ENCODE data around the gene CAPN14.

Gene CAPN14

GRCh38 chr2:31176742-31177141 lies 40.6 kb downstream of the CAPN14 start:
- peaks cover 5% of the 10 kb centered on the region for H3K9me3 Mint-ChIP-seq
- peaks cover 27% of the 10 kb centered on the region for H3K27me3 Mint-ChIP-seq (ENCODE audit: low read depth)

GRCh38 chr2:31171142-31171541 lies 46.2 kb downstream of the CAPN14 start:
- H3K36me3 Mint-ChIP-seq (ENCODE audit: low read depth), result no peaks in the 10 kb centered on the region
- no peaks in the 10 kb centered on the region for H3K4me1 Mint-ChIP-seq
- H3K4me3 Mint-ChIP-seq, result no peak overlapping the region
- no peak overlapping the region for H3K27ac Mint-ChIP-seq
- H3K27me3 Mint-ChIP-seq (ENCODE audit: low read depth), result peaks cover 43% of the 10 kb centered on the region
- no peaks in the 10 kb centered on the region for H3K9me3 Mint-ChIP-seq
- TF ChIP-seq CTCF (IDR thresholded peaks at IDR 0.05; ENCODE audit: unreplicated experiment in 3 of 3), result no peak

More at GRCh38 chr2:31176742-31177141, 40.6 kb downstream of the CAPN14 start:
- no peaks in the 10 kb centered on the region for H3K36me3 Mint-ChIP-seq (ENCODE audit: low read depth)
- no peaks in the 10 kb centered on the region for H3K4me1 Mint-ChIP-seq
- no peak for TF ChIP-seq CTCF (IDR thresholded peaks at IDR 0.05; ENCODE audit: unreplicated experiment in 3 of 3)
- H3K27ac Mint-ChIP-seq, result no peak overlapping the region
- H3K4me3 Mint-ChIP-seq, result no peak overlapping the region

- Mint-ChIP-seq H3K9me3 (no peaks in the 10 kb centered on the region), H3K27ac (no peak overlapping the region), H3K36me3 (ENCODE audit: low read depth) (no peaks in the 10 kb centered on the region), H3K4me3 (no peak overlapping the region), H3K4me1 (no peaks in the 10 kb centered on the region), H3K27me3 (ENCODE audit: low read depth) (peaks cover 43% of the 10 kb centered on the region)
- peak; percentile 93 to 96 (median 94) for TF ChIP-seq CTCF (IDR thresholded peaks at IDR 0.05; ENCODE audit: unreplicated experiment in 3 of 3)
Observed at GRCh38 chr2:31170071-31170698, 47.1 kb downstream of the CAPN14 start.

GRCh38 chr2:31168291-31168690 lies 49.0 kb downstream of the CAPN14 start:
- Mint-ChIP-seq H3K4me3 (no peak overlapping the region), H3K9me3 (no peaks in the 10 kb centered on the region), H3K36me3 (ENCODE audit: low read depth) (no peaks in the 10 kb centered on the region), H3K27me3 (ENCODE audit: low read depth) (peaks cover 34% of the 10 kb centered on the region), H3K27ac (no peak overlapping the region), H3K4me1 (no peaks in the 10 kb centered on the region)
- TF ChIP-seq CTCF (IDR thresholded peaks at IDR 0.05; ENCODE audit: unreplicated experiment in 3 of 3), result no peak

GRCh38 chr2:31166925-31167324 lies 50.4 kb downstream of the CAPN14 start:
- H3K4me3 Mint-ChIP-seq, result no peak overlapping the region
- H3K36me3 Mint-ChIP-seq (ENCODE audit: low read depth), result no peaks in the 10 kb centered on the region
- H3K27me3 Mint-ChIP-seq (ENCODE audit: low read depth), result peaks cover 28% of the 10 kb centered on the region
- H3K27ac Mint-ChIP-seq, result no peak overlapping the region
- no peak for TF ChIP-seq CTCF (IDR thresholded peaks at IDR 0.05; ENCODE audit: unreplicated experiment in 3 of 3)
- no peaks in the 10 kb centered on the region for H3K9me3 Mint-ChIP-seq
- H3K4me1 Mint-ChIP-seq, result no peaks in the 10 kb centered on the region

GRCh38 chr2:31163011-31163539 lies 54.2 kb downstream of the CAPN14 start:
- H3K36me3 Mint-ChIP-seq (ENCODE audit: low read depth), result no peaks in the 10 kb centered on the region
- TF ChIP-seq CTCF (IDR thresholded peaks at IDR 0.05; ENCODE audit: unreplicated experiment in 3 of 3), result no peak
- H3K4me3 Mint-ChIP-seq, result no peak overlapping the region
- H3K9me3 Mint-ChIP-seq, result no peaks in the 10 kb centered on the region
- H3K4me1 Mint-ChIP-seq, result no peaks in the 10 kb centered on the region
- peaks cover 14% of the 10 kb centered on the region for H3K27me3 Mint-ChIP-seq (ENCODE audit: low read depth)
- H3K27ac Mint-ChIP-seq, result no peak overlapping the region
